Right lobe of liver (tissue), 6 donors: ENCODE data around the gene FNDC3B. TPM values are rescaled to one million over a fixed set of nuclear protein-coding genes. Genes with fewer than 3 reads are reported as not detected.

Experiments
- ATAC-seq, 4 donors: fragments of 200-7000 bp; cut with Tn5 transposase; one replicate each; pipeline ENCODE4 v1.9.1; 2020; ENCODE audit warnings: mild to moderate bottlenecking in 4 of 4, moderate library complexity in 4 of 4
- DNase-seq, 3 donors: peaks; one replicate each; pipeline ENCODE4 v3.0.0-alpha.2; 2020
- H3K27ac ChIP-seq, 3 donors: fragments of 200-600 bp; one replicate each; pipeline ENCODE4 v1.8.0; 2022
- H3K27me3 ChIP-seq, 2 donors: fragments of 200-600 bp; one replicate each; pipeline ENCODE4 v1.8.0; 2022
- H3K36me3 ChIP-seq, 4 donors: fragments of 200-600 bp; sonication (generic) in 1 of 4; one replicate each; pipeline versions ENCODE4 v1.5.1 to v1.8.0; 2017 to 2022; ENCODE audit warnings: control low read depth in 1 of 4
- H3K4me1 ChIP-seq, 4 donors: fragments of 200-600 bp; sonication (generic) in 1 of 4; one replicate each; pipeline versions ENCODE4 v1.5.1 to v1.8.0; 2017 to 2022; ENCODE audit warnings: control low read depth in 1 of 4
- H3K4me3 ChIP-seq, 3 donors: fragments of 200-600 bp; one replicate each; pipeline ENCODE4 v1.8.0; 2022
- H3K9me3 ChIP-seq, 4 donors: fragments of 200-600 bp; sonication (generic) in 1 of 4; one replicate each; pipeline versions ENCODE4 v1.5.1 to v1.8.0; 2017 to 2022; ENCODE audit warnings: control low read depth in 1 of 4
- POLR2A ChIP-seq: fragments of 450-650 bp; IDR thresholded peaks from one replicate; pipeline ENCODE4 v1.6.1; 2017; ENCODE audit warnings: antibody characterized with exemption, mild to moderate bottlenecking
- WGBS: methylation state at CpG from one replicate; pipeline ENCODE4 v1.1.6; 2018; ENCODE audit warnings: low coverage, low lambda C conversion rate; ENCODE audit not compliant: insufficient coverage; ENCODE audit errors: missing lambda C conversion rate; 5-methylcytosine and 5-hydroxymethylcytosine counted together
- intact Hi-C, 2 donors: fragments of 100-400 bp; cut with DNase I; formaldehyde crosslinking; loops; one replicate each; pipeline versions ENCODE4 v1.11.2 to v1.14.1; 2022
- total RNA-seq, 6 experiments: library from RNA; depleted of rRNA in 2 of 6; stranded (reverse); fragments of >200 nt in 2 of 6; fragmentation: NEBNext Ultra II Directional in 3 of 6; extraction: Animal tissue kit (Norgen Biotek cat#: 25700) in 3 of 6; gene quantifications; one replicate each; pipeline versions ENCODE4 v1.1.0 to v1.2.4, GENCODE V29; 2016 to 2023
- TF ChIP-seq, protein P1 (sequence below), 4 donors: fragments of 200-600 bp in 3 of 4; fragments of 450-650 bp in 1 of 4; IDR thresholded peaks; one replicate each; pipeline versions ENCODE4 v1.5.1 to v1.8.0; 2016 to 2022; ENCODE audit warnings: antibody characterized with exemption in 4 of 4, mild to moderate bottlenecking in 2 of 4
- donor health status: DM: no; HTN: yes; CAD: no.
- donor health status: DM: no; HTN: no; CAD: no.
- donor health status: DM: no; HTN: no; CAD: no.
- donor health status: DM: no; HTN: yes; CAD: no.
- donor health status: DM: no; HTN: yes; CAD: no.

FNDC3B gene
- total RNA-seq, 6 experiments from 2014 or later: 40.2 to 184 (median 63.5) TPM

DNA sequence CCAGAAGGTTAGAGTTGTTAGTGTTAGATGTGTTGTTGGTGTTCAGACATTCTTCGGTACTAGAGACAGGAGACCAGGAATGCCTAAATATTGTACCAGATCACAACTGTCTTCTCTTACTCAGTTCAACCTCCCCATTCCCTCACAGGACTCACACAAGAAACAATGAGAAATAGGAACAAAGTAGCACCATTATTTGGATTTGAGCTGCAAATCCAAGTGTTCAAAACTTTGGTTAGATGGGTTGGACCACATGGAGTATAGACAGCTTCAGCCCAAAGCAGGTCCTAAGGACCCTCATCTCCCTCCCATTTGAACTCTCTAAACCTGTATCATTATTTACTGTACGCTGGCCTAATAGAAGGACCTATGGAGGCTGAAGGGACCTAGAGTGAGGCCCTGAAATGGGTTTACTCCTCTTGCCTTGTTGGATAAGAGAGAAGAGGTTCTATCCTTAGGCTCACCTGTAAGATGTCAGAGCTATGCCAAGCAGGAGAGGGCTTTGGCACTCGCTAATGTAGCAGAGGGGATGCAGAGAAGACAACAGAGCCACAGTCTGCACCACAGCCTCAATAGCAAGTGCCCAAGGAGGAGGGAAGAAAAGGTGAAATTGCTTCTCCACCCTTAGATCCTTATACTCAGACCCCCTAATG is 70.9 kb downstream of the FNDC3B start:
- 94% methylated on average over 2 of the region's 3 CpGs for WGBS
- ATAC-seq: no peak
- no peak overlapping the region for H3K4me3 ChIP-seq
- TF ChIP-seq POLR2A: no peak
- TF ChIP-seq, protein P1, sequence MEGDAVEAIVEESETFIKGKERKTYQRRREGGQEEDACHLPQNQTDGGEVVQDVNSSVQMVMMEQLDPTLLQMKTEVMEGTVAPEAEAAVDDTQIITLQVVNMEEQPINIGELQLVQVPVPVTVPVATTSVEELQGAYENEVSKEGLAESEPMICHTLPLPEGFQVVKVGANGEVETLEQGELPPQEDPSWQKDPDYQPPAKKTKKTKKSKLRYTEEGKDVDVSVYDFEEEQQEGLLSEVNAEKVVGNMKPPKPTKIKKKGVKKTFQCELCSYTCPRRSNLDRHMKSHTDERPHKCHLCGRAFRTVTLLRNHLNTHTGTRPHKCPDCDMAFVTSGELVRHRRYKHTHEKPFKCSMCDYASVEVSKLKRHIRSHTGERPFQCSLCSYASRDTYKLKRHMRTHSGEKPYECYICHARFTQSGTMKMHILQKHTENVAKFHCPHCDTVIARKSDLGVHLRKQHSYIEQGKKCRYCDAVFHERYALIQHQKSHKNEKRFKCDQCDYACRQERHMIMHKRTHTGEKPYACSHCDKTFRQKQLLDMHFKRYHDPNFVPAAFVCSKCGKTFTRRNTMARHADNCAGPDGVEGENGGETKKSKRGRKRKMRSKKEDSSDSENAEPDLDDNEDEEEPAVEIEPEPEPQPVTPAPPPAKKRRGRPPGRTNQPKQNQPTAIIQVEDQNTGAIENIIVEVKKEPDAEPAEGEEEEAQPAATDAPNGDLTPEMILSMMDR (IDR thresholded peaks at IDR 0.05): no peak
- peaks cover 0 to 6% (median 0%) of the 10 kb centered on the region in 4 donors for H3K4me1 ChIP-seq
- DNase-seq: no peak
- no peaks in the 10 kb centered on the region for H3K27me3 ChIP-seq
- H3K27ac ChIP-seq: no peak overlapping the region
- intact Hi-C loops: no loop called here
- peaks cover 2 to 22% (median 7%) of the 10 kb centered on the region in 4 donors for H3K36me3 ChIP-seq
- no peaks in the 10 kb centered on the region for H3K9me3 ChIP-seq

DNA sequence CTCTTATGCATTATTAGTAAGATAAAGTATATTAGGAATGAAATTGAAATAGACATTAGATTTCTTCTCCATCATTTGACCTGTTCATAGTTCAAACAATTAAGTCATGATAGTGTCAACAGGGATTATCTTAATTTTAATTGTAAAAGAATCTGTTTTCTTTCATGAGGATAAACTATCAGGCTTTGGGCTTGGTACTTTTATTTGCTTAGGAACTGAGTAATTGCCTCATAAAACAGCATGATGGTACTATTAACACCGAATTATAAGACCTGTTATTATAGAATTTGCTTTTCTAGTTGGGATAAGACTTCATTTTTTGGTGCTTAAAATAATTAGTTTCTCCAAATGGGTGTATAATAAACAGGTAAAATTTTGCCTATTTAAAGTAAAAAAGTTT is 71.8 kb downstream of the FNDC3B start:
- Histone ChIP-seq H3K4me1 (peaks cover 0 to 6% (median 0%) of the 10 kb centered on the region in 4 donors), H3K36me3 (peaks cover 2 to 27% (median 7%) of the 10 kb centered on the region in 4 donors), H3K27me3 (no peaks in the 10 kb centered on the region), H3K9me3 (no peaks in the 10 kb centered on the region), H3K27ac (no peak overlapping the region), H3K4me3 (no peak overlapping the region)
- DNase-seq (no peak), ATAC-seq (no peak)
- intact Hi-C loops: no loop called here
- WGBS: 100% methylated on average over 1 of the region's 1 CpG
- TF ChIP-seq, protein P1 (IDR thresholded peaks at IDR 0.05): no peak
- TF ChIP-seq POLR2A: no peak

DNA sequence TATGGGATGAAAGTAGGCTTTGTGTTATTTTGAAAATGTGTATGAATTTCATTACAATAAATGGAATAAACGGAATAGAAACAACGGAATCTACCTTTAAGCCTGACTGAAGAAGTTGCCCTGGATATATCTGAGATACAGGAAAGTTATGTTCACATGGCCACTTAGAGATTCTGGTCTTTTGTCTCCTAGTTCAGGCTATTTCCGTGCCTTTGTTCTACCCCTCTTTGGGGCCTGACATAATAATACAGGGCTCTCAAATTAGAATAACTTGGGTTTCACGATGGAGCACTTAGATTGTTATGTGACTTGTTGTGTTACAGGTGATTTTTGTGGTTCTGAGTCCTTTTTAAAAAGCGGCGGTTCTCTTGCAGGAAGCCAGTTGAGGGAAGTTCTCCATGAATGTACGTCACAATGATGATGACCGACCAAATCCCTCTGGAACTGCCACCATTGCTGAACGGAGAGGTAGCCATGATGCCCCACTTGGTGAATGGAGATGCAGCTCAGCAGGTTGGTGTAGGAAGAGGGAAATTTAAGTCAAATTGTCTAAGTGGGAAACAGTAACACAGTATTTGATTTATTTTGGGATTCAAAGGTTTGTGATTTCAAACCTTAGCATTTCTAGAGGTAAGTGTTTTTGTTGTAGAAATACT is 72.8 kb downstream of the FNDC3B start:
- ATAC-seq (no peak), DNase-seq (no peak)
- Histone ChIP-seq H3K27ac (no peak overlapping the region), H3K4me1 (peaks cover 0 to 6% (median 0%) of the 10 kb centered on the region in 4 donors), H3K9me3 (no peaks in the 10 kb centered on the region), H3K4me3 (no peak overlapping the region), H3K36me3 (peaks cover 4 to 32% (median 8%) of the 10 kb centered on the region in 4 donors), H3K27me3 (no peaks in the 10 kb centered on the region)
- TF ChIP-seq, protein P1 (IDR thresholded peaks at IDR 0.05): no peak
- TF ChIP-seq POLR2A: no peak
- 94% methylated on average over 9 of the region's 9 CpGs for WGBS
- intact Hi-C loops: no loop called here

DNA sequence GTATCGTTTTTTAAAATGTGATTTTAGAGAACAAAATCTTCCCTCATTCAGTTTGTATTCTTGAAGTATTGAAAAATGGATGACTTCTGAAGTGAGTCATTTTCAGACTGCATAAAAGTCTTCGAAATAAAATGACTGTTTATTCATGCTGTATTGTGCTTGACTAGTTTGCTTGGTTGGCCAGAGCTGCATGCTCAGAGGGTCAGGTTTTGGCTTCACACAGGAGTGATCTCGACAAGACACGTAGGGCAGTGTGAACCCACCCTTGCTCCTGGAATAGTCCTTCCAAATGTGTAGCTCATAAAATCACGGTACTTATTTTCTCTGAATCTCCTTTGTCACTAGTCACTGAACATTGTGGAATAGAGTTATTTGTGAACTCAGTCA is 73.3 kb downstream of the FNDC3B start:
- TF ChIP-seq, protein P1 (IDR thresholded peaks at IDR 0.05): no peak
- TF ChIP-seq POLR2A: no peak
- WGBS: 91% methylated on average over 5 of the region's 5 CpGs
- Histone ChIP-seq H3K27me3 (no peaks in the 10 kb centered on the region), H3K4me1 (peaks cover 0 to 6% (median 0%) of the 10 kb centered on the region in 4 donors), H3K27ac (no peak overlapping the region), H3K4me3 (no peak overlapping the region), H3K36me3 (peaks cover 4 to 32% (median 8%) of the 10 kb centered on the region in 4 donors), H3K9me3 (no peaks in the 10 kb centered on the region)
- no peak for ATAC-seq
- intact Hi-C loops: no loop called here
- DNase-seq: no peak
